Stomach (tissue), 9 donors: Measurements from ENCODE around the gene PI4K2B. TPM values are rescaled to one million over a fixed set of nuclear protein-coding genes. Genes with fewer than 3 reads are reported as not detected.

Experiments
- DNase-seq, 2 donors: peaks; one replicate each; pipeline versions ENCODE4 v3.0.0 to v3.0.0-alpha.2; 2013 to 2019
- H3K27ac ChIP-seq, 5 donors: fragments of 200-600 bp in 4 of 5; sonication (generic) in 4 of 5; one replicate each; pipeline ENCODE4 v1.5.1; 2013 to 2019; ENCODE audit warnings: mild to moderate bottlenecking in 1 of 5, moderate library complexity in 1 of 5
- H3K27me3 ChIP-seq, 3 donors: fragments of 200-600 bp; sonication (generic); one replicate each; pipeline ENCODE4 v1.5.1; 2017 to 2019; ENCODE audit warnings: mixed run types in 1 of 3
- H3K36me3 ChIP-seq, 4 donors: fragments of 200-600 bp; sonication (generic); 1 replicate in 3 of 4; 2 replicates in 1 of 4; pipeline ENCODE4 v1.5.1; 2016 to 2019
- H3K4me1 ChIP-seq, 4 donors: fragments of 200-600 bp; sonication (generic); one replicate each; pipeline ENCODE4 v1.5.1; 2016 to 2019
- H3K4me3 ChIP-seq, 4 donors: fragments of 200-600 bp; sonication (generic) in 3 of 4; one replicate each; pipeline ENCODE4 v1.5.1; 2016 to 2019; ENCODE audit warnings: mild to moderate bottlenecking in 1 of 4
- H3K9me3 ChIP-seq, 4 donors: fragments of 200-600 bp; sonication (generic); one replicate each; pipeline ENCODE4 v1.5.1; 2016 to 2019
- EP300 ChIP-seq: sonication (generic); formaldehyde crosslinking; IDR thresholded peaks from one replicate; pipeline ENCODE4 v1.6.1; 2017; ENCODE audit warnings: antibody characterized with exemption
- POLR2A ChIP-seq, 4 donors: fragments of 450-650 bp; IDR thresholded peaks; one replicate each; pipeline ENCODE4 v1.6.1; 2016; ENCODE audit warnings: antibody characterized with exemption in 4 of 4, control low read depth in 2 of 4, mild to moderate bottlenecking in 1 of 4, moderate library complexity in 1 of 4
- POLR2AphosphoS5 ChIP-seq, 3 donors: sonication (generic); formaldehyde crosslinking; IDR thresholded peaks; one replicate each; pipeline ENCODE4 v1.6.1; 2016; ENCODE audit warnings: antibody characterized with exemption in 3 of 3
- WGBS, 5 donors: extraction: QIAGEN DNeasy Blood & Tissue Kit in 3 of 5; methylation state at CpG; one replicate each; pipeline versions ENCODE4 v1.1.5 to v1.1.7; 2013 to 2018; 5-methylcytosine and 5-hydroxymethylcytosine counted together
- intact Hi-C: fragments of 100-400 bp; cut with DNase I; formaldehyde crosslinking; loops from one replicate; pipeline ENCODE4 v1.15.1; 2023; ENCODE audit warnings: low total_unique reads
- polyA plus RNA-seq, 3 donors: library from polyadenylated mRNA; stranded (reverse); fragments of 200-250 nt; gene quantifications; one replicate each; pipeline ENCODE4 v1.2.3, GENCODE V29; 2013
- total RNA-seq, 5 donors: library from RNA; depleted of rRNA; stranded (reverse); fragments of >200 nt; gene quantifications; one replicate each; pipeline versions ENCODE4 v1.1.0 to v1.2.3, GENCODE V29; 2014 to 2016
- TF ChIP-seq, protein P1 (sequence below), 7 experiments: fragments of 450-650 bp in 4 of 7; fragments of 200-600 bp in 3 of 7; sonication (generic) in 3 of 7; IDR thresholded peaks; one replicate each; pipeline ENCODE4 v1.5.1; 2016 to 2019; ENCODE audit warnings: antibody characterized with exemption in 7 of 7, control low read depth in 2 of 7, mild to moderate bottlenecking in 1 of 7
- donor health status: healthy with polysubstance abuse.
- donor health status: Bipolar disorder and iron deficiency.
- donor health status: healthy.

Gene PI4K2B
- total and polyA plus RNA-seq, 8 donors, result 9.3 to 65.2 (median 21.5) TPM

DNA sequence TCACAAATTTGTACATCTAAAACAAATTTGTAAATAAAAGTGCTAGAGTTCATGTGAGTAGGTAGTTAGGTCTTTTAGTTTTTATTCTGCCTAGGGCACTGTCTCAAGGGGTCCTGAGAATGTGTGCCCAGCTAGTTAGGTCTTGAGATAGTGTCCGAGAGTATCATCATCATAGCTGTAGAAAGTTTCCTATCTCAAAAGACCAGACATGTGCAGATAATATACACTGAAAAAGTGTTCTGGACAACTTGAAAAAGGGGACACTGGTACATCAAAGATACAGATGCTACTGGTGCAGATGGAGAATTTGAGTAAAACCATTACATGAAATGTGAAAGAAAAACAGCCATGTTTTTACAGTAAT is 77.0 kb downstream of the PI4K2B start:
- no peaks in the 10 kb centered on the region for H3K27me3 ChIP-seq
- TF ChIP-seq, protein P1, sequence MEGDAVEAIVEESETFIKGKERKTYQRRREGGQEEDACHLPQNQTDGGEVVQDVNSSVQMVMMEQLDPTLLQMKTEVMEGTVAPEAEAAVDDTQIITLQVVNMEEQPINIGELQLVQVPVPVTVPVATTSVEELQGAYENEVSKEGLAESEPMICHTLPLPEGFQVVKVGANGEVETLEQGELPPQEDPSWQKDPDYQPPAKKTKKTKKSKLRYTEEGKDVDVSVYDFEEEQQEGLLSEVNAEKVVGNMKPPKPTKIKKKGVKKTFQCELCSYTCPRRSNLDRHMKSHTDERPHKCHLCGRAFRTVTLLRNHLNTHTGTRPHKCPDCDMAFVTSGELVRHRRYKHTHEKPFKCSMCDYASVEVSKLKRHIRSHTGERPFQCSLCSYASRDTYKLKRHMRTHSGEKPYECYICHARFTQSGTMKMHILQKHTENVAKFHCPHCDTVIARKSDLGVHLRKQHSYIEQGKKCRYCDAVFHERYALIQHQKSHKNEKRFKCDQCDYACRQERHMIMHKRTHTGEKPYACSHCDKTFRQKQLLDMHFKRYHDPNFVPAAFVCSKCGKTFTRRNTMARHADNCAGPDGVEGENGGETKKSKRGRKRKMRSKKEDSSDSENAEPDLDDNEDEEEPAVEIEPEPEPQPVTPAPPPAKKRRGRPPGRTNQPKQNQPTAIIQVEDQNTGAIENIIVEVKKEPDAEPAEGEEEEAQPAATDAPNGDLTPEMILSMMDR (IDR thresholded peaks at IDR 0.05), result no peak
- TF ChIP-seq POLR2AphosphoS5 (IDR thresholded peaks at IDR 0.05), result no peak
- no peak for TF ChIP-seq POLR2A (IDR thresholded peaks at IDR 0.05)
- no peak for TF ChIP-seq EP300
- no peak overlapping the region for H3K4me3 ChIP-seq
- intact Hi-C loops, result no loop called here
- no peaks in the 10 kb centered on the region for H3K9me3 ChIP-seq
- peak overlapping the region in 2 of 5 donors; percentile 15 to 69 for H3K27ac ChIP-seq
- peaks cover 2 to 12% (median 8%) of the 10 kb centered on the region in 4 donors for H3K36me3 ChIP-seq
- H3K4me1 ChIP-seq, result peaks cover 9 to 31% (median 20%) of the 10 kb centered on the region in 4 donors
- 68 to 90% (median 71%) methylated on average over 1 of the region's 1 CpG for WGBS, 5 donors
- no peak for DNase-seq

DNA sequence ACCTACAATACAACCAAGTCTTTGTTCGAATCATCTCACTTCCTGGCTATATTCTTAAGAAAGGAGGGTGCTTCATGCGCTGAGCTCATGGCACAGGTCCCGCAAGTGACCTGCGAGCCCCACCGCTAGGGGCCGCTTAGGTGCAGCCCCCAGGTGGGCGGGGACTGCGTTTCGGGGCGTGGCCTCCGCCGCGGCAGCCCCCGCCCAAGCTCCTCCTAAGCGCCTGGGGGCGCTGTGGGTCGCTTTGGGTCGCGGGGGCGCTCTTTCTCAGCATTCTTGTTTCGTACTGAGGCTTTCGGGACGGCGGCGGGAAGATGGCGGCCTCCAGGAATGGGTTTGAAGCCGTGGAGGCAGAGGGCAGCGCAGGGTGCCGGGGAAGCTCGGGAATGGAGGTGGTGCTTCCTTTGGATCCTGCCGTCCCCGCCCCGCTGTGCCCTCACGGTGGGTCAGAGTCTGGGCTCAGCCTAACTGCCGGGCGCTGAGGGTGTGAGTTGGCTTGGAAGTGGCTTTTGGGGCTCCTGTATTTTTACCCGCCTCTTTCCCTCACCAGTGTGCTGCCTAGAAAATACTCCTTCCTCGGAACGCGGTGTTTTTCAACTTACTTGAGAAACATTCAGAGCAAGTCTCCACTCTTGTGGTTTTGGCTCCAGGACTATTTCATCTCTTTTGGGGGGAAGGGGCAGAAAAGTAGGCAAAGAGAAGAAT is 78.8 kb downstream of the PI4K2B start, which contains the start of gene ZCCHC4:
Gene ZCCHC4 (plus strand): TSS at position 279 of the 705 bp plus-strand sequence. CDS start 36 bp downstream, at position 315.
- Histone ChIP-seq H3K27ac (peak within 1 kb of the TSS; percentile 80 to 89 (median 82)), H3K9me3 (no peaks in the 10 kb centered on the region), H3K36me3 (peaks cover 9 to 30% (median 20%) of the 10 kb centered on the region in 4 donors), H3K4me3 (peak within 1 kb of the TSS; percentile 56 to 87 (median 80)), H3K4me1 (peaks cover 9 to 31% (median 20%) of the 10 kb centered on the region in 4 donors), H3K27me3 (no peaks in the 10 kb centered on the region)
- 0 to 2% (median 1%) methylated on average over 25 to 40 of the region's 40 CpGs for WGBS, 5 donors
- TF ChIP-seq, protein P1 (IDR thresholded peaks at IDR 0.05), result peak in 5 of 7 experiments; percentile 75 to 97 (median 94)
- peak in 1 of 4 donors; percentile 43 for TF ChIP-seq POLR2A (IDR thresholded peaks at IDR 0.05)
- peak; percentile 45 to 91 (median 60) for TF ChIP-seq POLR2AphosphoS5 (IDR thresholded peaks at IDR 0.05)
- no peak for TF ChIP-seq EP300
- intact Hi-C loops, result no loop called here
- peak; percentile 94 to 96 for DNase-seq

DNA sequence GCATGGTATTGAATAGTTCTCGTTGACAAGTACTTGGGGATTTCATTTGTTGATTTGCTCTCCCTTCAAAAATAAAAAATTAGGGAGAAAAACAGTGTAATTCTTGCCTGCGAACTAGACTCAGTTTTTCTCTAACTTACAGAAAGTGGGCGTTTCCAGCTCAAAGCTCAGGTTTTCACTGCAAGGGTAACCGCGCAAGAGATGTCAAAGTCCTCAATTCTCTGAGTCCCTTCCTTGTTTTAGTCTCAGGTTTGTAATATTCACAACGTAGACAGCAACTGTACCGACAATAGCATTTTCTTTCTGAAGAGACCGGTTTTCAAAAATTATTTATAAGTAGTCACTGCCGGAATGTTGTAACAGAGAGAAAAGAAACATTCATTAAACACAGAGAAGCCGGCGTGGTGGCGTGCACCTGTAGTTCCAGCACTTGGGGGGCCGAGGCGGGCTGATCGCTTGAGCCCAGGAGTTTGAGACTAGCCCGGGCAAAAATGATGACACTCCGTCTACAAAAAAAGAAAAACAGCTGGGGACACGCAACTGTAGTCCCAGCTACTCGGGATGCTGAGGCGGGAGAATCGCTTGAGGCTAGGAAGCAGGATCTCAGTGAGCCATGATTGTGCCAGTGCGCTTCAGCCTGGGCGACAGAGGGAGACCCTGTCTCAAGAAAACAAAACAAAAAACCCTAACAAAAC is 79.5 kb downstream of the PI4K2B start:
- DNase-seq, result peak in 1 of 2 donors; percentile 40
- whole genome bisulfite sequencing, 5 donors, result 12 to 23% (median 19%) methylated on average over 23 of the region's 23 CpGs
- peaks cover 9 to 31% (median 20%) of the 10 kb centered on the region in 4 donors for H3K4me1 ChIP-seq
- peak overlapping the region in 4 of 5 donors; percentile 80 to 86 (median 82) for H3K27ac ChIP-seq
- H3K9me3 ChIP-seq, result no peaks in the 10 kb centered on the region
- TF ChIP-seq, protein P1 (IDR thresholded peaks at IDR 0.05), result no peak
- peaks cover 9 to 31% (median 23%) of the 10 kb centered on the region in 4 donors for H3K36me3 ChIP-seq
- intact Hi-C loops, result no loop called here
- no peaks in the 10 kb centered on the region for H3K27me3 ChIP-seq
- H3K4me3 ChIP-seq, result peak overlapping the region; percentile 56 to 87 (median 80)

DNA sequence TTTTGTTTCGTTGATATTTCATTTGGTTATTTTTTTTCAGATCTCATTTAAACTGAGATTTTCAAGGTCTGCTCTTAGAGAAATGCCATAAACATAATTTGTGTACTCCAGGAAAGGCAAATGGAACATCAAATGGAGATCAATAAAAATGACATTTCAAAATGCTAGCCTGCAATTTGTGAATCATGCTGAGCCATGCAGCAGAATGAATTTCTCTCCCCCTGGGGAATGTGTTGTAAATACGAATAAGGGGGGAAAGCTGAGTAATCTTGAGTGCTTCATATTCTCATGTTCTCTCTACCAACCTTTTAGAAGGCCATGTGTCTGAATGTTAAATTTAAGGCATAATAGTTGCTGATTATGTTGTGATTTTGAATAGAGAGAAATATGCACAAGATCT is 86.5 kb downstream of the PI4K2B start:
- Histone ChIP-seq H3K9me3 (no peaks in the 10 kb centered on the region), H3K36me3 (peaks cover 9 to 76% (median 56%) of the 10 kb centered on the region in 4 donors), H3K27me3 (no peaks in the 10 kb centered on the region), H3K4me1 (no peaks in the 10 kb centered on the region), H3K27ac (no peak overlapping the region), H3K4me3 (no peak overlapping the region)
- WGBS, 5 donors, result 79 to 88% (median 84%) methylated on average over 2 of the region's 2 CpGs
- intact Hi-C loops, result no loop called here
- TF ChIP-seq POLR2A (IDR thresholded peaks at IDR 0.05), result no peak
- TF ChIP-seq, protein P1 (IDR thresholded peaks at IDR 0.05), result no peak
- no peak for TF ChIP-seq POLR2AphosphoS5 (IDR thresholded peaks at IDR 0.05)
- TF ChIP-seq EP300, result no peak
- DNase-seq, result no peak
